Parathyroid adenoma (tissue), 2 donors: ENCODE data around the gene PHF14.

ENCODE experiments used
- H2AFZ ChIP-seq: fragments of 300-600 bp; sonication (generic); one replicate; pipeline ENCODE4 v1.7.0; 2017; ENCODE audit warnings: antibody characterized with exemption, mild to moderate bottlenecking
- H3K27ac ChIP-seq: fragments of 300-600 bp; sonication (generic); one replicate; pipeline ENCODE4 v1.7.0; 2017
- H3K27me3 ChIP-seq: fragments of 300-600 bp; sonication (generic); one replicate; pipeline ENCODE4 v1.7.0; 2017; ENCODE audit warnings: low read length; ENCODE audit not compliant: control insufficient read depth, insufficient read depth
- H3K36me3 ChIP-seq: fragments of 300-600 bp; sonication (generic); one replicate; pipeline ENCODE4 v1.7.0; 2017; ENCODE audit warnings: low read length; ENCODE audit not compliant: control insufficient read depth, insufficient read depth
- H3K4me1 ChIP-seq: fragments of 300-600 bp; sonication (generic); one replicate; pipeline ENCODE4 v1.7.0; 2017; ENCODE audit warnings: control low read depth
- H3K4me2 ChIP-seq: fragments of 300-600 bp; sonication (generic); one replicate; pipeline ENCODE4 v1.7.0; 2017; ENCODE audit warnings: low read length
- H3K4me3 ChIP-seq: fragments of 300-600 bp; sonication (generic); one replicate; pipeline ENCODE4 v1.7.0; 2017; ENCODE audit warnings: low read depth, low read length
- H3K79me2 ChIP-seq: fragments of 300-600 bp; sonication (generic); one replicate; pipeline ENCODE4 v1.7.0; 2017; ENCODE audit warnings: control low read depth
- H3K9ac ChIP-seq: fragments of 300-600 bp; sonication (generic); one replicate; pipeline ENCODE4 v1.7.0; 2017; ENCODE audit warnings: mild to moderate bottlenecking
- H3K9me3 ChIP-seq: fragments of 300-600 bp; sonication (generic); one replicate; pipeline ENCODE4 v1.7.0; 2017; ENCODE audit warnings: low read length; ENCODE audit not compliant: control insufficient read depth
- CTCF ChIP-seq: fragments of 300-600 bp; sonication (generic); IDR thresholded peaks from one replicate; pipeline ENCODE4 v1.7.0; 2017; ENCODE audit warnings: antibody characterized with exemption, mild to moderate bottlenecking
- donor health status: primary hyperparathyroidism.

PHF14 gene

GRCh38 chr7:11026452-11027359 is 53.0 kb downstream of the PHF14 start:
- no peaks in the 10 kb centered on the region for H3K27me3 ChIP-seq
- H3K27ac ChIP-seq, result no peak overlapping the region
- no peak overlapping the region for H3K9ac ChIP-seq
- H3K4me2 ChIP-seq, result no peak overlapping the region
- no peaks in the 10 kb centered on the region for H3K9me3 ChIP-seq
- no peak overlapping the region for H2AFZ ChIP-seq
- no peaks in the 10 kb centered on the region for H3K36me3 ChIP-seq
- H3K4me1 ChIP-seq, result no peaks in the 10 kb centered on the region
- H3K79me2 ChIP-seq, result no peaks in the 10 kb centered on the region
- H3K4me3 ChIP-seq, result no peak overlapping the region
- no peak for TF ChIP-seq CTCF

- H3K36me3 ChIP-seq, result no peaks in the 10 kb centered on the region
- no peak overlapping the region for H3K4me3 ChIP-seq
- no peaks in the 10 kb centered on the region for H3K27me3 ChIP-seq
- H3K9me3 ChIP-seq, result no peaks in the 10 kb centered on the region
- TF ChIP-seq CTCF, result no peak
- no peak overlapping the region for H3K9ac ChIP-seq
- H3K4me1 ChIP-seq, result no peaks in the 10 kb centered on the region
- H3K4me2 ChIP-seq, result no peak overlapping the region
- no peak overlapping the region for H2AFZ ChIP-seq
- H3K27ac ChIP-seq, result no peak overlapping the region
- no peaks in the 10 kb centered on the region for H3K79me2 ChIP-seq
These were observed 62.0 kb downstream of the PHF14 start for GRCh38 chr7:11035661-11036060.

- Histone ChIP-seq H3K36me3 (no peaks in the 10 kb centered on the region), H3K9ac (no peak overlapping the region), H3K4me1 (no peaks in the 10 kb centered on the region), H2AFZ (no peak overlapping the region), H3K27ac (no peak overlapping the region), H3K79me2 (no peaks in the 10 kb centered on the region), H3K27me3 (no peaks in the 10 kb centered on the region), H3K9me3 (no peaks in the 10 kb centered on the region), H3K4me2 (no peak overlapping the region), H3K4me3 (no peak overlapping the region)
- no peak for TF ChIP-seq CTCF
These were observed 66.3 kb downstream of the PHF14 start for GRCh38 chr7:11039974-11040373.

GRCh38 chr7:11054033-11054432 is 80.4 kb downstream of the PHF14 start:
- Histone ChIP-seq H3K36me3 (no peaks in the 10 kb centered on the region), H3K9me3 (no peaks in the 10 kb centered on the region)
- TF ChIP-seq CTCF, result no peak

GRCh38 chr7:11060893-11061292 is 87.2 kb downstream of the PHF14 start:
- H3K9ac ChIP-seq, result no peak overlapping the region

More at GRCh38 chr7:11054033-11054432, 80.4 kb downstream of the PHF14 start:
- Histone ChIP-seq H2AFZ (no peak overlapping the region), H3K4me3 (no peak overlapping the region), H3K79me2 (no peaks in the 10 kb centered on the region), H3K27ac (no peak overlapping the region), H3K4me2 (no peak overlapping the region), H3K27me3 (no peaks in the 10 kb centered on the region), H3K9ac (no peak overlapping the region), H3K4me1 (no peaks in the 10 kb centered on the region)

More at GRCh38 chr7:11060893-11061292, 87.2 kb downstream of the PHF14 start:
- Histone ChIP-seq H2AFZ (no peak overlapping the region), H3K4me3 (no peak overlapping the region), H3K4me1 (no peaks in the 10 kb centered on the region), H3K4me2 (no peak overlapping the region), H3K9me3 (no peaks in the 10 kb centered on the region), H3K36me3 (no peaks in the 10 kb centered on the region), H3K27me3 (no peaks in the 10 kb centered on the region), H3K27ac (no peak overlapping the region), H3K79me2 (no peaks in the 10 kb centered on the region)
- TF ChIP-seq CTCF, result no peak
